GM15510 (cell line): ENCODE results near the gene DHRSX.

Experiments used
- POLR2A ChIP-seq: IDR thresholded peaks from 3 replicates; pipeline ENCODE4 v1.6.1; 2011; ENCODE audit warnings: borderline replicate concordance; ENCODE audit not compliant: insufficient read length; ENCODE audit errors: extremely low read depth

Gene DHRSX

DNA sequence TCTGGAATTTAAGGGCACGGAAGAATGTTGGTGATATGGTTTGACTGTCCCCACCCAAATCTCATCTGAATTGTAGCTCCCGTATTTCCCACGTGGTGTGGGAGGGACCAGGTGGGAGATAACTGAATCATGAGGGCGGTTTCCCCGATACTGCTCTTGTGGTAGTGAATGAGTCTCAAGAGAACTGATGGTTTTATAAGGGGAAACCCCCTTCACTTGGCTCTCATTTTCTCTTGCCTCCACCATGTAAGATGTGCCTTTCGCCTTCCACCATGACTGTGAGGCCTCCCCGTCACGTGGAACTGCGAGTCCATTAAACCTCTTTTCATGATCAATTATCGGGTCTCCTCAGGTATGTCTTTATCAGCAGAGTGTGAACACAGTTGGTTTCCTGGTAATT, 25.6 kb upstream of the DHRSX start:
- no peak for TF ChIP-seq POLR2A

GRCh38 chrX:2523911-2524310, 23.1 kb upstream of the DHRSX start:
- no peak for TF ChIP-seq POLR2A

DNA sequence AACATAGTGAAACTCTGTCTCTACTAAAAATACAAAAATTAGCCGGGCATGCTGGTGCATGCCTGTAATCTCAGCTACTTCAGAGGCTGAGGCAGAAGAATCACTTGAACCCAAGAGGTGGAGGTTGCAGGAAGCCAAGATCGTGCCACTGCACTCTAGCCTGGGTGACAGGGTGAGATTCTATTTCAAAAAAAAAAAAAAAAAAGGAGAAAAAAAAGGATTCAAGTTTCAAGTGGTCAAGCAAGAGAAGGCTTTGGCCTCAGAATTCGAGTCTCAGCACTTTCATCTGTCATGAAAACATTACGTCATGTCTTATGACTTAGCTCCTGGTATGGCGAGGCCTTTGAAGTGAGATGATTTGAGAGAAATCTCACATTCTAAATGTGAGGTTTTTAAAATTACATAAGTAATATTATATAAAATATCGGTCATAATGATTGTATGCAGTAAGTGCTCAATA, 21.2 kb upstream of the DHRSX start:
- no peak for TF ChIP-seq POLR2A

DNA sequence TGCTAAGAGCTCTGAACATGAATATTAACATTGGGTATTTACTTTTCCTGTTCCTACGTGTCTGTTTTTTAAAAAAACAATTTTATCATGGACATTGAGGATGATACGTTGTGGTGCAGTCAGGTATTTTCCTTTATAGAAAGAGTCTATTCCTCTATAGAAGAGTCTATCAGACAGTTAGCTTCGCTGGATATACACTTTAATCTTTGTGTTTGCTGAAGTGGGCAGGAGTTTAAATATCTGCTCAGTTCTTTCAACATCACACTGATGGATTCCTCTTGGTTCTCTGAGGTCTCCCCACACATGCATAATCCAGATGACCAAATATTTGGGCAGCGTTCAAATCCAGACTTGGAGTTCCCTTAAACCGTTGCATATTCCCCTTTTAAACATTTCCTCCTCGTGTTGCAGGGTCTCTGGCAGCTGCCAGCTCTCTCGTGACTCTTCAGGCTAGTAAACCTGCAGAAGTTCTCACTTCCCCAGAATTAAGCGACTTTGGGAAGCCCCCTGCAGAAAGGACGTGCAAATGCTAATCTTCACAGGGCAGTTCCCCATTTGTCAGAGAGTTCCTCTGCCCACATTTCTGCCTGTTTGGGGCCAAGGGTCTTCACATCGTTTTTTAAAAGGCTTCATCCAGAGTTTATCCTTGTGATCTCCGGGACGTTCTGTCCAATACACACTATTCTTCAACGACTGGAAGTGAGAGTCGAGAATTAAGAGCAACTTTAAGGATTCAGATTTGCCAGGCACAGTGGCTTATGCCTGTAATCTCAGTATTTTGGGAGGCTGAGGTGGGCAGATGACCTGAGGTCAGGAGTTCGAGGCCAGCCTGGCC, 20.5 kb upstream of the DHRSX start:
- TF ChIP-seq POLR2A, result no peak

DNA sequence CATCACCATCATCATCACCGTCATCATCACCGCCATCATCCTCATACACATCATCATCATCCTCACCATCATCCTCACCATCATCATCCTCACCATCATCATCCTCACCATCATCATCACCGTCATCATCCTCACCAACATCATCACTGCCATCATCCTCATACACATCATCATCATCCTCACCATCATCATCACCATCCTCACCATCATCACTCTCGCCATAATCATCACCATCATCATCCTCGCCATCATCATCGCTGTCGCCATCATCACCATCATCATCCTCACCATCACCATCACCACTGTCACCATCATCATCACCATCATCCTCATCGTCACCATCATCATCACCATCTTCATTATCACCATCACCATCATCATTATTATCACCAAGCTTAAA, 19.8 kb upstream of the DHRSX start:
- no peak for TF ChIP-seq POLR2A

- no peak for TF ChIP-seq POLR2A
These were observed 16.3 kb upstream of the DHRSX start for GRCh38 chrX:2517055-2517454.

DNA sequence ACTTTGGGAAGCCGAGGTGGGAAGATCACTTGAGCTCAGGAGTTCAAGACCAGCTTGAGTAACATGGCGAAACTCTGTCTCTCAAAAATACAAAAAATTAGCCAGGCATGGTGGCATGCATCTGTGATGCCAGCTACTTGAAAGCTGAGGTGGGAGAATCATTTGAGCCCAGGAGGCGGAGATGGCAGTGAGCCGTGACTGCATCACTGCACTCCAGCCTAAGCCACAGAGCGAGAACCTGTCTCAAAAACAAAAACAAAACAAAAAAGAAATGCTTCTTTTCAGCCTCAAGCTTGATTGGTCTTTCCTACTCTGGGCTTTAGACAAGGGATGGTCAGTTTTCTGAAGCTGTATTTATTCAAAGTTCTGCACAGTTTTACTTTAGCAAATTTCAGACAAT, 15.8 kb upstream of the DHRSX start:
- TF ChIP-seq POLR2A, result no peak

DNA sequence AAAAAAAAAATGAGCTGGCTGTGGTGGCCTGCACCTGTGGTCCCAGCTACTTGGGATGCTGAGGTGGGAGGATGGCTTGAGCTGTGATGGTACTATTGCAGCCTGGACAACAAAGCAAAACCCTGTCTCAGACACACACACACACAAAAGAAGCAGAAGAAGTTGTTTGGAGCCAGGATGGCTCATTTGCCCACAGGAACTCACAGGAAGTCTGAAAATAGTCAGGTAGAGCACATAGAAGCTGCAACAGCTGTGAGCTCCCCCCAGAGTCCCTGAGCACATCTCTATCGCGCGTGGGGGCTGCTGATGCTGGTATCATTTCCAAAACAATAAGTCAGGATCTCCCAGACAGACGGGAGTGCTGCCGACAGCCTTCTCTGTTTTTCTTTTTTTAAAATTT, 13.4 kb upstream of the DHRSX start:
- no peak for TF ChIP-seq POLR2A

- no peak for TF ChIP-seq POLR2A
These were observed 12.4 kb upstream of the DHRSX start for GRCh38 chrX:2513121-2513664.

DNA sequence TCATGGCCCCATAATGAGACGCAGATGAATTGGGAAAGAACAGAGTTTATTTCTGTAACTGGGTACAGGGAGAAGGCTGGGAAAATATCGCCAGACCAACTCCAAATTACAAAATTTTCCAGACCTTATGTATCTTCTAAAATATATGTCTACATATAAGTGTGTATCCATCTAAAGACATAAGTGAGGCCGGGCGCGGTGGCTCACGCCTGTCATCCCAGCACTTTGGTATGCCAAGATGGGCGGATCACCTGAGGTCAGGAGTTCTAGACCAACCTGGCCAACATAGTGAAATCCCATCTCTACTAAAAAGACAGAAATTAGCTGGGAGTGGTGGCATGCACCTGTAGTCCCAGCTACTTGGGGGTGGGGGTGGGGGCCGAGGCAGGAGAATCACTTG, 11.7 kb upstream of the DHRSX start:
- no peak for TF ChIP-seq POLR2A

GRCh38 chrX:2511326-2511725, 10.6 kb upstream of the DHRSX start:
- no peak for TF ChIP-seq POLR2A

DNA sequence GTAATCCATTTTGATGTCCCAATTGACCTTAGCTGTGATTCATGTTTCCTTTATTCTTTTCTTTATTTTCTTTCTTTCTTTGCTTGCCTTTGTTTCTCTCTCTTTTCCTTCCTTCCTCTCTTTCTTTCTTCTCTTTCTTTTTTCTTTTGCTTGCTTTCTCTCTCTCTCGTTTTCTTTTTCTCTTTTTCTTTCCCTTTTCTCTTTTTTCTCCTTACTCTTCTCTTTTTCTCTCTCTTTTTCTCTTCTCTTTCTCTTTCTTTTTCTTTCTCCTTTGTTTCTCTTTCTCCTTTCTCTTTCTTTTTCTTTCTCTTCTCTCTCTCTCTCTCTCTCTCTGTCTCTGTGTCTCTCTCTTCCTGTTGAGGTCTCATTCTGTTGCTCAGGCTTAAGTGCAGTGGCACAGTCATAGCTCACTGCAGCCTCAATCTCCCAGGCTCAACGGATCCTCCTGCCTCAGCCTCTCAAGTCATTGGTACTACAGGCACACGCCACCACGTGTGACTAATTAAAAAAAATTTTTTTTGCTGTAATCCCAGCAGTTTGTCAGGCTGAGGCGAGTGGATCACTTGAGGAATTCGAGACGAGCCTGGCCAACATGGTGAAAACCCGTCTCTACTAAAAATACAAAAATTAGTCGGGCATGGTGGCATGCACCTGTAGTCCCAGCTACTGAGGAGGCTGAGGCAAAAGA, 8.0 kb upstream of the DHRSX start:
- TF ChIP-seq POLR2A, result no peak

- no peak for TF ChIP-seq POLR2A
These were observed 7.3 kb upstream of the DHRSX start for GRCh38 chrX:2507904-2508627.

- no peak for TF ChIP-seq POLR2A
These were observed 6.4 kb upstream of the DHRSX start for GRCh38 chrX:2507196-2507595.

DNA sequence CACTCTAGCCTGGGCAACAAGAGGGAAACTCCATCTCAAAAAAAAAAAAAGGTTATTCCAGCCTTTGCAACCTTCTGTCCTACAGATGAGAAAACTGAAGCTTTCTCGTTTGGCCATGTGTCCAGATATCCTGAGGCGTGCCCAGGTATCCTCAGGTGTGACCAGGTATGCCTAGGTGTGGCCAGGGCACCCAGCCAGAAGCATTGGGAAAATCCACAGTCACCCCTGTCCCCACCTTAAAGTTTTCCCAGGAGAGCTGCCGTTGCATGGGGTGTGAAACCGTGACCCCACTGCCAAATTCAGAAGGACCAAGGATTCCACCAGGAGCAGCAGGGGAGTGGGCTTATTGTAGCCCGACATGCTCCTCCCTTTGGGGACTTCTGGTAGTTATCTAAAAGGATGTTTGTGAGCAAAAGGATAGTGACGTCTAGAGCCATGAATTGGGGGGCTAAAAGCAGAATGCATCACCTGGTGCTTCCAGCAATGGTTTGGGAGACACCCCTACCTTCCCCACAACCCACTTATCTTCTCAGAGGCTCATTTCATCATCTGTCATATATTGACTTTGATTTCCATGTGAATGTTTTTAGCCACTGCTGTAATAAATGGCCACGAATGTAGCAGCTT, 4.0 kb upstream of the DHRSX start:
- no peak for TF ChIP-seq POLR2A
